ENCODE measurements around the gene MAP4K5.

Gene MAP4K5

GRCh38 chr14:50476134-50476533 is 56.2 kb downstream of the MAP4K5 start:
- no peak for DNase-seq (ENCODE audit: low read depth)

- DNase-seq (ENCODE audit: low read depth), result no peak
These were observed 56.9 kb downstream of the MAP4K5 start for GRCh38 chr14:50475460-50475859.

GRCh38 chr14:50471838-50472465 is 60.4 kb downstream of the MAP4K5 start:
- DNase-seq (ENCODE audit: low read depth), result no peak

GRCh38 chr14:50469982-50470381 is 62.4 kb downstream of the MAP4K5 start:
- no peak for DNase-seq (ENCODE audit: low read depth)

GRCh38 chr14:50462111-50462510 is 70.3 kb downstream of the MAP4K5 start:
- DNase-seq (ENCODE audit: low read depth), result peak; percentile 7

- no peak for DNase-seq (ENCODE audit: low read depth)
These were observed 78.5 kb downstream of the MAP4K5 start for GRCh38 chr14:50453869-50454268.

- no peak for DNase-seq (ENCODE audit: low read depth)
These were observed 79.2 kb downstream of the MAP4K5 start for GRCh38 chr14:50452979-50453705.

GRCh38 chr14:50452296-50452695 is 80.1 kb downstream of the MAP4K5 start:
- DNase-seq (ENCODE audit: low read depth), result no peak

GRCh38 chr14:50451854-50452253 is 80.5 kb downstream of the MAP4K5 start:
- DNase-seq (ENCODE audit: low read depth), result no peak

GRCh38 chr14:50447461-50447860 is 84.9 kb downstream of the MAP4K5 start:
- DNase-seq (ENCODE audit: low read depth), result no peak

- no peak for DNase-seq (ENCODE audit: low read depth)
These were observed 97.8 kb downstream of the MAP4K5 start for GRCh38 chr14:50434528-50434927.

- DNase-seq (ENCODE audit: low read depth), result no peak
These were observed 100.2 kb downstream of the MAP4K5 start for GRCh38 chr14:50432131-50432530.

GRCh38 chr14:50425816-50426215 is 106.6 kb downstream of the MAP4K5 start:
- no peak for DNase-seq (ENCODE audit: low read depth)

GRCh38 chr14:50425105-50425504 is 107.3 kb downstream of the MAP4K5 start:
- DNase-seq (ENCODE audit: low read depth), result no peak

GRCh38 chr14:50423529-50423928 is 108.8 kb downstream of the MAP4K5 start:
- no peak for DNase-seq (ENCODE audit: low read depth)

GRCh38 chr14:50421499-50421898 is 110.9 kb downstream of the MAP4K5 start:
- no peak for DNase-seq (ENCODE audit: low read depth)

- DNase-seq (ENCODE audit: low read depth), result no peak
These were observed 114.5 kb downstream of the MAP4K5 start for GRCh38 chr14:50417853-50418252.

- DNase-seq (ENCODE audit: low read depth), result no peak
These were observed 121.4 kb downstream of the MAP4K5 start for GRCh38 chr14:50410921-50411320.

GRCh38 chr14:50410071-50410470 is 122.3 kb downstream of the MAP4K5 start:
- no peak for DNase-seq (ENCODE audit: low read depth)

- DNase-seq (ENCODE audit: low read depth), result no peak
These were observed 125.1 kb downstream of the MAP4K5 start for GRCh38 chr14:50407111-50407812.

GRCh38 chr14:50403419-50403818 is 128.9 kb downstream of the MAP4K5 start:
- DNase-seq (ENCODE audit: low read depth), result no peak

- DNase-seq (ENCODE audit: low read depth), result no peak
These were observed 129.4 kb downstream of the MAP4K5 start for GRCh38 chr14:50402965-50403364.

- DNase-seq (ENCODE audit: low read depth), result no peak
These were observed 131.9 kb downstream of the MAP4K5 start for GRCh38 chr14:50400461-50400860.

All from CMK (cell line).